ENCODE measurements around the gene CFAP52.
"Not testable (repeated sequence)": the region's sequence is repeated elsewhere in the genome, so short reads cannot be mapped to it uniquely, and the experiment has no call there.

CFAP52 gene

GRCh38 chr17:9575381-9576101 is 901 bp upstream of the CFAP52 start, which contains the start of gene STX8:
STX8 (minus strand) TSS chr17:9575820; CDS start chr17:9575808, 12 bp downstream.
- no peak for TF ChIP-seq CTCF (IDR thresholded peaks at IDR 0.05)
- no peaks in the 10 kb centered on the region for H3K36me3 Mint-ChIP-seq (ENCODE audit: low read depth)

GRCh38 chr17:9577373-9577709 is 899 bp downstream of the CFAP52 start:
- Mint-ChIP-seq H3K9me3 (no peaks in the 10 kb centered on the region), H3K4me3 (no peak overlapping the region), H3K27ac (no peak overlapping the region), H3K4me1 (peaks cover 21% of the 10 kb centered on the region), H3K36me3 (ENCODE audit: low read depth) (no peaks in the 10 kb centered on the region), H3K27me3 (ENCODE audit: low read depth, poor library complexity) (peaks cover 12% of the 10 kb centered on the region)
- DNase-seq: no peak
- no peak for TF ChIP-seq CTCF (IDR thresholded peaks at IDR 0.05)

More at GRCh38 chr17:9575381-9576101, 901 bp upstream of the CFAP52 start, which contains the start of gene STX8:
- DNase-seq: peak; percentile 95
- Mint-ChIP-seq H3K9me3 (no peaks in the 10 kb centered on the region), H3K4me1 (peaks cover 25% of the 10 kb centered on the region), H3K27me3 (ENCODE audit: low read depth, poor library complexity) (peaks cover 8% of the 10 kb centered on the region), H3K4me3 (peak within 1 kb of the TSS; percentile 91), H3K27ac (peak within 1 kb of the TSS; percentile 75)

GRCh38 chr17:9587969-9588656 is 11.7 kb downstream of the CFAP52 start:
- Mint-ChIP-seq H3K4me3 (no peak overlapping the region), H3K9me3 (peaks cover 44% of the 10 kb centered on the region), H3K27me3 (ENCODE audit: low read depth, poor library complexity) (peaks cover 7% of the 10 kb centered on the region), H3K27ac (no peak overlapping the region), H3K4me1 (no peaks in the 10 kb centered on the region), H3K36me3 (ENCODE audit: low read depth) (peaks cover 4% of the 10 kb centered on the region)
- TF ChIP-seq CTCF (IDR thresholded peaks at IDR 0.05): no peak
- DNase-seq: no peak

GRCh38 chr17:9594065-9594464 is 17.6 kb downstream of the CFAP52 start:
- Mint-ChIP-seq H3K4me1 (peaks cover 5% of the 10 kb centered on the region), H3K27me3 (ENCODE audit: low read depth, poor library complexity) (peaks cover 31% of the 10 kb centered on the region), H3K27ac (no peak overlapping the region), H3K4me3 (no peak overlapping the region), H3K9me3 (peaks cover 21% of the 10 kb centered on the region), H3K36me3 (ENCODE audit: low read depth) (no peaks in the 10 kb centered on the region)
- DNase-seq: no peak
- TF ChIP-seq CTCF (IDR thresholded peaks at IDR 0.05): no peak

- H3K27ac Mint-ChIP-seq; H3K4me1 Mint-ChIP-seq; H3K36me3 Mint-ChIP-seq (ENCODE audit: low read depth); H3K9me3 Mint-ChIP-seq; H3K4me3 Mint-ChIP-seq; DNase-seq: not testable (repeated sequence)
- H3K27me3 Mint-ChIP-seq (ENCODE audit: low read depth, poor library complexity): peaks cover 41% of the 10 kb centered on the region
These were observed 21.2 kb downstream of the CFAP52 start for GRCh38 chr17:9597638-9598037.

- Mint-ChIP-seq H3K4me1 (peaks cover 5% of the 10 kb centered on the region), H3K4me3 (no peak overlapping the region), H3K27me3 (ENCODE audit: low read depth, poor library complexity) (peaks cover 37% of the 10 kb centered on the region), H3K27ac (no peak overlapping the region), H3K9me3 (no peaks in the 10 kb centered on the region), H3K36me3 (ENCODE audit: low read depth) (no peaks in the 10 kb centered on the region)
- no peak for TF ChIP-seq CTCF (IDR thresholded peaks at IDR 0.05)
- no peak for DNase-seq
These were observed 22.2 kb downstream of the CFAP52 start for GRCh38 chr17:9598661-9599060.

GRCh38 chr17:9604583-9604982 is 28.1 kb downstream of the CFAP52 start:
- H3K9me3 Mint-ChIP-seq; H3K4me1 Mint-ChIP-seq; H3K36me3 Mint-ChIP-seq (ENCODE audit: low read depth); DNase-seq; H3K27ac Mint-ChIP-seq; H3K4me3 Mint-ChIP-seq: not testable (repeated sequence)
- H3K27me3 Mint-ChIP-seq (ENCODE audit: low read depth, poor library complexity): peaks cover 16% of the 10 kb centered on the region

Measured in nephron progenitor cell (in vitro differentiated cells).